GM23248 (cell line): ENCODE results near the gene RTN4IP1. TPM values are rescaled to one million over a fixed set of nuclear protein-coding genes. Genes with fewer than 3 reads are reported as not detected.

ENCODE experiments used
- DNase-seq: peaks from one replicate; pipeline ENCODE4 v3.0.0-alpha.2; 2015
- H2AFZ ChIP-seq: fragments of 200-600 bp; sonication (generic); 2 replicates; pipeline ENCODE4 v1.6.1; 2016; ENCODE audit warnings: antibody characterized with exemption
- H3F3A ChIP-seq: fragments of 200-600 bp; sonication (generic); 2 replicates; pipeline ENCODE4 v1.6.1; 2016; ENCODE audit warnings: mild to moderate bottlenecking, antibody characterized with exemption, mixed run types; ENCODE audit not compliant: insufficient read depth
- H3K27ac ChIP-seq: fragments of 200-600 bp; sonication (generic); 2 replicates; pipeline ENCODE4 v1.5.1; 2016; ENCODE audit warnings: mild to moderate bottlenecking
- H3K27me3 ChIP-seq: fragments of 200-600 bp; sonication (generic); replicated peaks from 2 replicates; pipeline ENCODE4 v1.6.1; 2016; ENCODE audit warnings: mild to moderate bottlenecking; ENCODE audit not compliant: insufficient read depth
- H3K36me3 ChIP-seq: fragments of 200-600 bp; sonication (generic); 2 replicates; pipeline ENCODE4 v1.6.1; 2016; ENCODE audit warnings: low read depth, mild to moderate bottlenecking
- H3K4me1 ChIP-seq: fragments of 200-600 bp; sonication (generic); 2 replicates; pipeline ENCODE4 v1.6.1; 2016; ENCODE audit warnings: mild to moderate bottlenecking; ENCODE audit not compliant: insufficient read depth
- H3K4me2 ChIP-seq: fragments of 200-600 bp; sonication (generic); one replicate; pipeline ENCODE4 v1.6.1; 2016; ENCODE audit warnings: mild to moderate bottlenecking; ENCODE audit not compliant: unreplicated experiment
- H3K4me3 ChIP-seq: fragments of 200-600 bp; sonication (generic); 2 replicates; pipeline ENCODE4 v1.5.1; 2016; ENCODE audit warnings: mild to moderate bottlenecking
- H3K79me2 ChIP-seq: fragments of 200-600 bp; sonication (generic); 2 replicates; pipeline ENCODE4 v1.6.1; 2016; ENCODE audit warnings: mild to moderate bottlenecking; ENCODE audit not compliant: insufficient read depth
- H3K9ac ChIP-seq: fragments of 200-600 bp; sonication (generic); 2 replicates; pipeline ENCODE4 v1.6.1; 2016; ENCODE audit warnings: mild to moderate bottlenecking
- H3K9me2 ChIP-seq: fragments of 200-600 bp; sonication (generic); 2 replicates; pipeline ENCODE4 v1.6.1; 2016; ENCODE audit warnings: mixed run types, mild to moderate bottlenecking, moderate library complexity; ENCODE audit not compliant: insufficient read depth
- H3K9me3 ChIP-seq: fragments of 200-600 bp; sonication (generic); one replicate; pipeline ENCODE4 v1.6.1; 2017; ENCODE audit warnings: low read depth
- H4K20me1 ChIP-seq: fragments of 200-600 bp; sonication (generic); 2 replicates; pipeline ENCODE4 v1.6.0; 2016; ENCODE audit not compliant: insufficient read depth
- EZH2 ChIP-seq: fragments of 200-600 bp; sonication (generic); IDR thresholded peaks from 2 replicates; pipeline ENCODE4 v1.6.1; 2018; ENCODE audit warnings: antibody characterized with exemption, mild to moderate bottlenecking; ENCODE audit not compliant: insufficient read depth, poor library complexity, severe bottlenecking
- EZH2phosphoT487 ChIP-seq: fragments of 200-600 bp; sonication (generic); IDR thresholded peaks from 2 replicates; pipeline ENCODE4 v1.6.1; 2018; ENCODE audit warnings: antibody characterized with exemption, moderate library complexity, mild to moderate bottlenecking, low read depth; ENCODE audit not compliant: insufficient read depth
- WGBS, 2 experiments: methylation state at CpG; one replicate each; pipeline ENCODE4 v1.1.6; 2015 to 2017; ENCODE audit warnings: low lambda C conversion rate in 2 of 2, low coverage in 1 of 2; ENCODE audit errors: missing lambda C conversion rate in 2 of 2; 5-methylcytosine and 5-hydroxymethylcytosine counted together
- in situ Hi-C: fragments of 300-500 bp; cut with MboI; formaldehyde crosslinking; loops from 2 replicates; pipeline ENCODE4 v1.15.0; 2020
- polyA plus RNA-seq: library from polyadenylated mRNA; unstranded; fragments of >200 nt; fragmentation: Nextera tagmentation; extraction: Ambion mirVana; gene quantifications from 2 replicates; pipeline ENCODE4 v1.2.1, GENCODE V29; 2016
- total RNA-seq: library from RNA; depleted of rRNA; stranded (reverse); fragments of >200 nt; shearing (Covaris generic); gene quantifications from 2 replicates; pipeline ENCODE4 v1.2.3, GENCODE V29; 2014

RTN4IP1 gene
- total and polyA plus RNA-seq, 2 experiments from 2014 or later: 5.3 to 8.0 TPM

GRCh38 chr6:106533054-106533453 is 96.2 kb downstream of the RTN4IP1 start:
- 0 out of 2 replicates have a peak, but pooled peaks cover 4% of the 10 kb centered on the region for H3K9me2 ChIP-seq
- WGBS, 2 experiments: 45 to 47% methylated on average over 4 to 5 of the region's 5 CpGs
- no peaks in the 10 kb centered on the region for H3K36me3 ChIP-seq
- no peak overlapping the region for H2AFZ ChIP-seq
- H3K79me2 ChIP-seq: no peaks in the 10 kb centered on the region
- no peak overlapping the region for H3K4me2 ChIP-seq
- peaks cover 41% of the 10 kb centered on the region for H3F3A ChIP-seq
- no peak overlapping the region for H3K27ac ChIP-seq
- no peaks in the 10 kb centered on the region for H3K9me3 ChIP-seq
- peaks cover 58% of the 10 kb centered on the region for H3K4me1 ChIP-seq
- no peaks in the 10 kb centered on the region for H3K27me3 ChIP-seq
- no peak for TF ChIP-seq EZH2phosphoT487
- TF ChIP-seq EZH2: no peak
- in situ Hi-C loops: no loop called here
- no peak for DNase-seq
- no peak overlapping the region for H3K9ac ChIP-seq
- H3K4me3 ChIP-seq: no peak overlapping the region
- no peaks in the 10 kb centered on the region for H4K20me1 ChIP-seq

- Histone ChIP-seq H3K4me3 (peak overlapping the region; percentile 30), H3K36me3 (no peaks in the 10 kb centered on the region), H3F3A (peaks cover 41% of the 10 kb centered on the region), H3K27me3 (no peaks in the 10 kb centered on the region), H3K4me1 (peaks cover 64% of the 10 kb centered on the region), H3K9ac (peak overlapping the region; percentile 51; the same call in 1 of the 2 replicates), H3K4me2 (peak overlapping the region; percentile 60), H3K27ac (peak overlapping the region; percentile 73), H4K20me1 (no peaks in the 10 kb centered on the region), H2AFZ (peak overlapping the region; percentile 62), H3K79me2 (no peaks in the 10 kb centered on the region), H3K9me3 (no peaks in the 10 kb centered on the region), H3K9me2 (no peaks in the 10 kb centered on the region)
- WGBS, 2 experiments: 22 to 25% methylated on average over 1 of the region's 1 CpG
- TF ChIP-seq EZH2phosphoT487 (no peak), EZH2 (no peak)
- in situ Hi-C loops: no loop called here
- peak; percentile 59 for DNase-seq
Observed at GRCh38 chr6:106530502-106530901, 98.8 kb downstream of the RTN4IP1 start.

- in situ Hi-C loops: no loop called here
- Histone ChIP-seq H3K9me3 (no peaks in the 10 kb centered on the region), H3K9me2 (no peaks in the 10 kb centered on the region), H4K20me1 (no peaks in the 10 kb centered on the region), H3K9ac (0 out of 2 replicates have a peak overlapping the region, but pooled peaks have one; percentile 51), H3K79me2 (no peaks in the 10 kb centered on the region), H3K4me3 (peak overlapping the region; percentile 30), H3K27ac (peak overlapping the region; percentile 73), H3K4me2 (peak overlapping the region; percentile 60), H3K36me3 (no peaks in the 10 kb centered on the region), H2AFZ (no peak overlapping the region), H3K27me3 (no peaks in the 10 kb centered on the region), H3F3A (peaks cover 38% of the 10 kb centered on the region), H3K4me1 (peaks cover 67% of the 10 kb centered on the region)
- DNase-seq: peak; percentile 26
- 75 to 88% methylated on average over 1 of the region's 1 CpG for WGBS, 2 experiments
- TF ChIP-seq EZH2phosphoT487 (no peak), EZH2 (no peak)
Observed at GRCh38 chr6:106530026-106530425, 99.3 kb downstream of the RTN4IP1 start.

- Histone ChIP-seq H3F3A (peaks cover 32% of the 10 kb centered on the region), H2AFZ (no peak overlapping the region), H3K9ac (no peak overlapping the region), H3K27me3 (no peaks in the 10 kb centered on the region), H3K4me3 (no peak overlapping the region), H3K4me1 (peaks cover 64% of the 10 kb centered on the region), H4K20me1 (no peaks in the 10 kb centered on the region), H3K9me3 (no peaks in the 10 kb centered on the region), H3K36me3 (no peaks in the 10 kb centered on the region), H3K4me2 (peak overlapping the region; percentile 60), H3K27ac (no peak overlapping the region), H3K9me2 (no peaks in the 10 kb centered on the region), H3K79me2 (no peaks in the 10 kb centered on the region)
- DNase-seq: no peak
- 95 to 99% methylated on average over 3 of the region's 3 CpGs for WGBS, 2 experiments
- in situ Hi-C loops: no loop called here
- no peak for TF ChIP-seq EZH2phosphoT487
- no peak for TF ChIP-seq EZH2
Observed at GRCh38 chr6:106529438-106529837, 99.9 kb downstream of the RTN4IP1 start.

GRCh38 chr6:106528521-106528920 is 100.8 kb downstream of the RTN4IP1 start:
- no peaks in the 10 kb centered on the region for H3K36me3 ChIP-seq
- peak overlapping the region; percentile 82 for H3K27ac ChIP-seq
- peaks cover 28% of the 10 kb centered on the region for H3F3A ChIP-seq
- no peak for DNase-seq
- no peaks in the 10 kb centered on the region for H3K79me2 ChIP-seq
- no peaks in the 10 kb centered on the region for H3K9me3 ChIP-seq
- H3K4me1 ChIP-seq: peaks cover 55% of the 10 kb centered on the region
- in situ Hi-C loops: no loop called here
- peak overlapping the region; percentile 55 for H3K4me2 ChIP-seq
- no peak overlapping the region for H2AFZ ChIP-seq
- H3K9ac ChIP-seq: peak overlapping the region; percentile 37
- 93 to 96% methylated on average over 2 of the region's 2 CpGs for WGBS, 2 experiments
- H4K20me1 ChIP-seq: no peaks in the 10 kb centered on the region
- no peak for TF ChIP-seq EZH2
- no peak for TF ChIP-seq EZH2phosphoT487
- peak overlapping the region; percentile 18; the same call in 1 of the 2 replicates for H3K4me3 ChIP-seq
- no peaks in the 10 kb centered on the region for H3K9me2 ChIP-seq
- no peaks in the 10 kb centered on the region for H3K27me3 ChIP-seq
